Activated naive CD4-positive, alpha-beta T cell treated with anti-CD3 and anti-CD28 coated beads, Interleukin-2, amount 50 U/mL, for 16 hours (primary cell): ENCODE data around the gene MSI2.

Experiments used
- DNase-seq: peaks from one replicate; pipeline ENCODE4 v3.0.0-alpha.2; 2020

MSI2 gene

GRCh38 chr17:57532966-57533365, 276.6 kb downstream of the MSI2 start:
- DNase-seq: no peak

- no peak for DNase-seq
Measured at GRCh38 chr17:57533684-57534305, 277.5 kb downstream of the MSI2 start.

GRCh38 chr17:57534863-57535248, 278.5 kb downstream of the MSI2 start:
- DNase-seq: no peak

GRCh38 chr17:57535249-57535966, 279.1 kb downstream of the MSI2 start:
- no peak for DNase-seq

GRCh38 chr17:57536289-57536688, 280.0 kb downstream of the MSI2 start:
- DNase-seq: no peak

- no peak for DNase-seq
Measured at GRCh38 chr17:57536789-57537523, 280.6 kb downstream of the MSI2 start.

- DNase-seq: no peak
Measured at GRCh38 chr17:57537524-57538410, 281.4 kb downstream of the MSI2 start.

- no peak for DNase-seq
Measured at GRCh38 chr17:57538736-57539456, 282.6 kb downstream of the MSI2 start.

GRCh38 chr17:57539529-57540301, 283.4 kb downstream of the MSI2 start:
- DNase-seq: no peak

GRCh38 chr17:57540596-57540995, 284.3 kb downstream of the MSI2 start:
- no peak for DNase-seq

GRCh38 chr17:57541049-57541448, 284.7 kb downstream of the MSI2 start:
- DNase-seq: no peak

- no peak for DNase-seq
Measured at GRCh38 chr17:57541472-57542394, 285.4 kb downstream of the MSI2 start.

GRCh38 chr17:57542510-57542909, 286.2 kb downstream of the MSI2 start:
- DNase-seq: no peak

- DNase-seq: no peak
Measured at GRCh38 chr17:57543230-57543629, 286.9 kb downstream of the MSI2 start.

- no peak for DNase-seq
Measured at GRCh38 chr17:57544401-57544800, 288.1 kb downstream of the MSI2 start.

GRCh38 chr17:57544834-57545463, 288.6 kb downstream of the MSI2 start:
- no peak for DNase-seq

- no peak for DNase-seq
Measured at GRCh38 chr17:57545731-57546342, 289.5 kb downstream of the MSI2 start.

GRCh38 chr17:57548421-57549410, 292.4 kb downstream of the MSI2 start:
- no peak for DNase-seq
